HepG2 (cell line): ENCODE results near the gene CFAP69. TPM values are rescaled to one million over a fixed set of nuclear protein-coding genes. Genes with fewer than 3 reads are reported as not detected.

Source experiments
- GLI4 ChIP-seq: sonication (generic); formaldehyde crosslinking; IDR thresholded peaks from 2 replicates; pipeline ENCODE4 v1.5.1; 2020; ENCODE audit warnings: missing genetic modification reagents, mild to moderate bottlenecking, moderate library complexity, borderline replicate concordance
- IKZF4 ChIP-seq: sonication (generic); formaldehyde crosslinking; IDR thresholded peaks from 2 replicates; pipeline ENCODE4 v1.5.1; 2020; ENCODE audit warnings: borderline replicate concordance, mild to moderate bottlenecking, low read depth, missing genetic modification reagents; ENCODE audit errors: not compliant biosample characterization
- NR3C1 ChIP-seq: sonication (generic); formaldehyde crosslinking; IDR thresholded peaks from 2 replicates; pipeline ENCODE4 v1.4.0; 2020; ENCODE audit warnings: missing genetic modification reagents
- RBM39 ChIP-seq: fragments of 200-400 bp; formaldehyde crosslinking; IDR thresholded peaks from one replicate; pipeline ENCODE4 v1.6.1; 2018; ENCODE audit warnings: antibody characterized with exemption, mild to moderate bottlenecking, low read depth, low read length; ENCODE audit not compliant: poor library complexity, severe bottlenecking
- RORA ChIP-seq: sonication (generic); formaldehyde crosslinking; IDR thresholded peaks from 2 replicates; pipeline ENCODE4 v1.5.0; 2020; ENCODE audit warnings: mild to moderate bottlenecking, missing genetic modification reagents, moderate library complexity
- SIN3B ChIP-seq: fragments of 150-350 bp; IDR thresholded peaks from 2 replicates; pipeline ENCODE4 v1.6.1; 2014; ENCODE audit warnings: low read length
- ZNF335 ChIP-seq: sonication (generic); formaldehyde crosslinking; IDR thresholded peaks from 2 replicates; pipeline ENCODE4 v1.4.0; 2020; ENCODE audit warnings: missing genetic modification reagents
- ZNF570 ChIP-seq: sonication (generic); formaldehyde crosslinking; IDR thresholded peaks from 2 replicates; pipeline ENCODE4 v1.4.0; 2020; ENCODE audit warnings: mild to moderate bottlenecking, missing genetic modification reagents, borderline replicate concordance
- ZNF670 ChIP-seq: sonication (generic); formaldehyde crosslinking; IDR thresholded peaks from 2 replicates; pipeline ENCODE4 v1.8.0; 2022; ENCODE audit warnings: mild to moderate bottlenecking, missing genetic modification reagents, borderline replicate concordance
- ZNF746 ChIP-seq: sonication (generic); formaldehyde crosslinking; IDR thresholded peaks from 2 replicates; pipeline ENCODE4 v1.8.0; 2022; ENCODE audit warnings: mild to moderate bottlenecking, missing genetic modification reagents
- polyA plus RNA-seq, 8 experiments: library from polyadenylated mRNA; depleted of rRNA in 3 of 8; stranded (reverse) in 7 of 8; unstranded in 1 of 8; fragments of >200 nt; fragmentation: Illumina TruSeq in 4 of 8; extraction: Trizol in 4 of 8; gene quantifications; 2 replicates each; pipeline versions ENCODE4 v1.2.1 to v1.2.3, GENCODE V29; 2011 to 2016; ENCODE audit warnings: low read depth in 4 of 8, missing spikeins in 1 of 8, mixed read lengths in 1 of 8; ENCODE audit not compliant: insufficient read depth in 1 of 8
- total RNA-seq, 5 experiments: library from RNA; depleted of rRNA; stranded (reverse); fragments of >200 nt; fragmentation: Illumina TruSeq; extraction: Trizol; gene quantifications; 2 replicates each; pipeline ENCODE4 v1.2.3, GENCODE V29; 2016; ENCODE audit warnings: low read depth in 1 of 5
- TF ChIP-seq, protein P1 (sequence below): sonication (generic); formaldehyde crosslinking; IDR thresholded peaks from 2 replicates; pipeline ENCODE4 v1.5.1; 2020; ENCODE audit warnings: missing genetic modification reagents, mild to moderate bottlenecking, borderline replicate concordance
- TF ChIP-seq, protein P2 (sequence below): sonication (generic); formaldehyde crosslinking; IDR thresholded peaks from 2 replicates; pipeline ENCODE4 v1.4.0; 2020; ENCODE audit warnings: missing genetic modification reagents

The CFAP69 gene
- total and polyA plus RNA-seq, 2 of the 13 experiments (the other 11 are each of a cell fraction or from before 2014, with no cell fraction given): 2.2 to 4.0 TPM

DNA sequence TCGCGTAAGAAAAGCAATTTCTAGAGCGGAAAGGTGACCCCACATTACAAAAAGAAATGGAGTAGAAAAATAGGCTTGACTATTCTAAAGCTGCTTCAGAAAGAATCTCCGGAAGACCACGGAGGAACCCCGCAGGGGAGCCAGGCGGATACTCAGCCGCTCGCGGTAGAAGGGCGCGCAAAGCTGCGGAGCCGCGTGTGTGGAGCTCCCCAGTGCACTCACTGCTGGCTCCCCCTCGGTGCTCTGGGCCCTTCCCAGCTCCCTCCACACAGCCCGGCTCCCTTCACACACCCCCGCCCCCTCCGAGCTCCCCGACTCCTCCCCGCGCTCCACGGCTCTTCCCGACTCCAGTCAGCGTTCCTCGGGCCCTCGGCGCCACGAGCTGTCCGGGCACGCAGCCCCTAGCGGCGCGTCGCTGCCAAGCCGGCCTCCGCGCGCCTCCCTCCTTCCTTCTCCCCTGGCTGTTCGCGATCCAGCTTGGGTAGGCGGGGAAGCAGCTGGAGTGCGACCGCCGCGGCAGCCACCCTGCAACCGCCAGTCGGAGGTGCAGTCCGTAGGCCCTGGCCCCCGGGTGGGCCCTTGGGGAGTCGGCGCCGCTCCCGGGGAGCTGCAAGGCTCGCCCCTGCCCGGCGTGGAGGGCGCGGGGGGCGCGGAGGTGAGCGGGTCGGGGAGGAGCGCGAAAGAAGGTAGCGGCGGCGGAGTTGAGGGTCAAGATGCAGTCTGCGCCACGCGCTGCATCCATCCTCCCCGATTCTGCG, 33.4 kb upstream of the CFAP69 start, which contains the start of gene STEAP2 (continued):
- TF ChIP-seq, protein P1, sequence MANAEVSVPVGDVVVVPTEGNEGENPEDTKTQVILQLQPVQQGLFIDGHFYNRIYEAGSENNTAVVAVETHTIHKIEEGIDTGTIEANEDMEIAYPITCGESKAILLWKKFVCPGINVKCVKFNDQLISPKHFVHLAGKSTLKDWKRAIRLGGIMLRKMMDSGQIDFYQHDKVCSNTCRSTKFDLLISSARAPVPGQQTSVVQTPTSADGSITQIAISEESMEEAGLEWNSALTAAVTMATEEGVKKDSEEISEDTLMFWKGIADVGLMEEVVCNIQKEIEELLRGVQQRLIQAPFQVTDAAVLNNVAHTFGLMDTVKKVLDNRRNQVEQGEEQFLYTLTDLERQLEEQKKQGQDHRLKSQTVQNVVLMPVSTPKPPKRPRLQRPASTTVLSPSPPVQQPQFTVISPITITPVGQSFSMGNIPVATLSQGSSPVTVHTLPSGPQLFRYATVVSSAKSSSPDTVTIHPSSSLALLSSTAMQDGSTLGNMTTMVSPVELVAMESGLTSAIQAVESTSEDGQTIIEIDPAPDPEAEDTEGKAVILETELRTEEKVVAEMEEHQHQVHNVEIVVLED (CRISPR knock-in tag): peak; percentile 67; the same call in 1 of the 2 replicates
- TF ChIP-seq RORA (CRISPR knock-in tag) (no peak), ZNF570 (CRISPR knock-in tag) (no peak), NR3C1 (CRISPR knock-in tag) (no peak), SIN3B (no peak; the same call in 1 of the 2 replicates), ZNF670 (CRISPR knock-in tag) (peak; percentile 72; the same call in 1 of the 2 replicates), ZNF335 (CRISPR knock-in tag) (no peak), GLI4 (peak; percentile 67; the same call in 1 of the 2 replicates), RBM39 (peak; percentile 52), ZNF746 (peak; percentile 66; the same call in 1 of the 2 replicates), IKZF4 (CRISPR knock-in tag) (peak; percentile 47)
- TF ChIP-seq, protein P2, sequence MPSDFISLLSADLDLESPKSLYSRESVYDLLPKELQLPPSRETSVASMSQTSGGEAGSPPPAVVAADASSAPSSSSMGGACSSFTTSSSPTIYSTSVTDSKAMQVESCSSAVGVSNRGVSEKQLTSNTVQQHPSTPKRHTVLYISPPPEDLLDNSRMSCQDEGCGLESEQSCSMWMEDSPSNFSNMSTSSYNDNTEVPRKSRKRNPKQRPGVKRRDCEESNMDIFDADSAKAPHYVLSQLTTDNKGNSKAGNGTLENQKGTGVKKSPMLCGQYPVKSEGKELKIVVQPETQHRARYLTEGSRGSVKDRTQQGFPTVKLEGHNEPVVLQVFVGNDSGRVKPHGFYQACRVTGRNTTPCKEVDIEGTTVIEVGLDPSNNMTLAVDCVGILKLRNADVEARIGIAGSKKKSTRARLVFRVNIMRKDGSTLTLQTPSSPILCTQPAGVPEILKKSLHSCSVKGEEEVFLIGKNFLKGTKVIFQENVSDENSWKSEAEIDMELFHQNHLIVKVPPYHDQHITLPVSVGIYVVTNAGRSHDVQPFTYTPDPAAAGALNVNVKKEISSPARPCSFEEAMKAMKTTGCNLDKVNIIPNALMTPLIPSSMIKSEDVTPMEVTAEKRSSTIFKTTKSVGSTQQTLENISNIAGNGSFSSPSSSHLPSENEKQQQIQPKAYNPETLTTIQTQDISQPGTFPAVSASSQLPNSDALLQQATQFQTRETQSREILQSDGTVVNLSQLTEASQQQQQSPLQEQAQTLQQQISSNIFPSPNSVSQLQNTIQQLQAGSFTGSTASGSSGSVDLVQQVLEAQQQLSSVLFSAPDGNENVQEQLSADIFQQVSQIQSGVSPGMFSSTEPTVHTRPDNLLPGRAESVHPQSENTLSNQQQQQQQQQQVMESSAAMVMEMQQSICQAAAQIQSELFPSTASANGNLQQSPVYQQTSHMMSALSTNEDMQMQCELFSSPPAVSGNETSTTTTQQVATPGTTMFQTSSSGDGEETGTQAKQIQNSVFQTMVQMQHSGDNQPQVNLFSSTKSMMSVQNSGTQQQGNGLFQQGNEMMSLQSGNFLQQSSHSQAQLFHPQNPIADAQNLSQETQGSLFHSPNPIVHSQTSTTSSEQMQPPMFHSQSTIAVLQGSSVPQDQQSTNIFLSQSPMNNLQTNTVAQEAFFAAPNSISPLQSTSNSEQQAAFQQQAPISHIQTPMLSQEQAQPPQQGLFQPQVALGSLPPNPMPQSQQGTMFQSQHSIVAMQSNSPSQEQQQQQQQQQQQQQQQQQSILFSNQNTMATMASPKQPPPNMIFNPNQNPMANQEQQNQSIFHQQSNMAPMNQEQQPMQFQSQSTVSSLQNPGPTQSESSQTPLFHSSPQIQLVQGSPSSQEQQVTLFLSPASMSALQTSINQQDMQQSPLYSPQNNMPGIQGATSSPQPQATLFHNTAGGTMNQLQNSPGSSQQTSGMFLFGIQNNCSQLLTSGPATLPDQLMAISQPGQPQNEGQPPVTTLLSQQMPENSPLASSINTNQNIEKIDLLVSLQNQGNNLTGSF (CRISPR knock-in tag): no peak; the same call in 1 of the 2 replicates
